Measurements from ENCODE around the gene CYP27A1. TPM values are rescaled to one million over a fixed set of nuclear protein-coding genes. Genes with fewer than 3 reads are reported as not detected.
"Not testable (repeated sequence)": the region's sequence is repeated elsewhere in the genome, so short reads cannot be mapped to it uniquely, and the experiment has no call there.

Gene CYP27A1
- total RNA-seq, 1 donor: 25.0 TPM

- Histone ChIP-seq H4K20me1 (ENCODE audit: insufficient read depth, low read length) (no peaks in the 10 kb centered on the region), H3K4me3 (ENCODE audit: insufficient read depth, low read length) (no peak overlapping the region), H3K27ac (ENCODE audit: low read depth, low read length) (no peak overlapping the region), H3K36me3 (ENCODE audit: insufficient read depth, low read length) (peaks cover 45% of the 10 kb centered on the region), H3K9me3 (ENCODE audit: low read depth, low read length) (no peaks in the 10 kb centered on the region), H3K79me2 (ENCODE audit: insufficient read depth, low read length) (no peaks in the 10 kb centered on the region), H3K4me2 (ENCODE audit: insufficient read depth, low read length) (no peak overlapping the region), H3K27me3 (ENCODE audit: insufficient read depth, low read length) (no peaks in the 10 kb centered on the region), H2AFZ (ENCODE audit: low read length) (no peak overlapping the region), H3K4me1 (ENCODE audit: insufficient read depth, low read length) (no peaks in the 10 kb centered on the region)
- DNase-seq (ENCODE audit: insufficient read length, low spot score, missing footprints): no peak
- TF ChIP-seq CTCF (IDR thresholded peaks at IDR 0.05; ENCODE audit: extremely low read depth, low read depth, low read length): no peak
These were observed 26.2 kb upstream of the CYP27A1 start for GRCh38 chr2:218755567-218756404.

GRCh38 chr2:218756599-218757377 is 25.2 kb upstream of the CYP27A1 start:
- Histone ChIP-seq H3K36me3 (ENCODE audit: insufficient read depth, low read length) (peaks cover 37% of the 10 kb centered on the region), H3K79me2 (ENCODE audit: insufficient read depth, low read length) (no peaks in the 10 kb centered on the region), H4K20me1 (ENCODE audit: insufficient read depth, low read length) (no peaks in the 10 kb centered on the region), H2AFZ (ENCODE audit: low read length) (no peak overlapping the region), H3K9me3 (ENCODE audit: low read depth, low read length) (no peaks in the 10 kb centered on the region), H3K4me2 (ENCODE audit: insufficient read depth, low read length) (no peak overlapping the region), H3K27ac (ENCODE audit: low read depth, low read length) (no peak overlapping the region), H3K4me1 (ENCODE audit: insufficient read depth, low read length) (no peaks in the 10 kb centered on the region), H3K27me3 (ENCODE audit: insufficient read depth, low read length) (no peaks in the 10 kb centered on the region), H3K4me3 (ENCODE audit: insufficient read depth, low read length) (no peak overlapping the region)
- no peak for TF ChIP-seq CTCF (IDR thresholded peaks at IDR 0.05; ENCODE audit: extremely low read depth, low read depth, low read length)
- DNase-seq (ENCODE audit: insufficient read length, low spot score, missing footprints): no peak

GRCh38 chr2:218761795-218762194 is 20.2 kb upstream of the CYP27A1 start:
- Histone ChIP-seq H3K9me3 (ENCODE audit: low read depth, low read length) (no peaks in the 10 kb centered on the region), H3K36me3 (ENCODE audit: insufficient read depth, low read length) (no peaks in the 10 kb centered on the region), H4K20me1 (ENCODE audit: insufficient read depth, low read length) (no peaks in the 10 kb centered on the region), H2AFZ (ENCODE audit: low read length) (no peak overlapping the region), H3K4me2 (ENCODE audit: insufficient read depth, low read length) (no peak overlapping the region), H3K27me3 (ENCODE audit: insufficient read depth, low read length) (no peaks in the 10 kb centered on the region), H3K4me1 (ENCODE audit: insufficient read depth, low read length) (no peaks in the 10 kb centered on the region), H3K79me2 (ENCODE audit: insufficient read depth, low read length) (no peaks in the 10 kb centered on the region), H3K4me3 (ENCODE audit: insufficient read depth, low read length) (no peak overlapping the region), H3K27ac (ENCODE audit: low read depth, low read length) (no peak overlapping the region)
- no peak for TF ChIP-seq CTCF (IDR thresholded peaks at IDR 0.05; ENCODE audit: extremely low read depth, low read depth, low read length)
- DNase-seq (ENCODE audit: insufficient read length, low spot score, missing footprints): no peak

GRCh38 chr2:218772759-218773158 is 9.2 kb upstream of the CYP27A1 start:
- H3K36me3 ChIP-seq (ENCODE audit: insufficient read depth, low read length); H3K79me2 ChIP-seq (ENCODE audit: insufficient read depth, low read length); H3K4me2 ChIP-seq (ENCODE audit: insufficient read depth, low read length); H4K20me1 ChIP-seq (ENCODE audit: insufficient read depth, low read length); DNase-seq (ENCODE audit: insufficient read length, low spot score, missing footprints); H3K27ac ChIP-seq (ENCODE audit: low read depth, low read length); H3K27me3 ChIP-seq (ENCODE audit: insufficient read depth, low read length); H3K9me3 ChIP-seq (ENCODE audit: low read depth, low read length); H3K4me3 ChIP-seq (ENCODE audit: insufficient read depth, low read length); H3K4me1 ChIP-seq (ENCODE audit: insufficient read depth, low read length); H2AFZ ChIP-seq (ENCODE audit: low read length): not testable (repeated sequence)

Data from osteoblast (primary cell).